ENCODE data around the gene BNC2.

Gene BNC2

GRCh38 chr9:16653491-16654399, 216.7 kb downstream of the BNC2 start (continued):
- TF ChIP-seq ZNF148 (tag by site-specific recombination; IDR thresholded peaks at IDR 0.05; ENCODE audit: borderline replicate concordance): no peak
- TF ChIP-seq PRDM6 (tag by site-specific recombination; IDR thresholded peaks at IDR 0.05): no peak
- peak; percentile 25; the same call in 1 of the 2 replicates for TF ChIP-seq FEZF1 (tag by site-specific recombination; IDR thresholded peaks at IDR 0.05)
- no peak for TF ChIP-seq ZXDB (tag by site-specific recombination; IDR thresholded peaks at IDR 0.05)
- no peak for TF ChIP-seq MZF1 (tag by site-specific recombination; IDR thresholded peaks at IDR 0.05; ENCODE audit: borderline replicate concordance)
- no peak for TF ChIP-seq ZNF423 (tag by site-specific recombination; IDR thresholded peaks at IDR 0.05)
- no peak for TF ChIP-seq ZNF473 (tag by site-specific recombination; IDR thresholded peaks at IDR 0.05)

- Histone ChIP-seq H3K36me3 (ENCODE audit: control insufficient read depth in 2 of 2, insufficient read depth in 1 of 2, low read length in 2 of 2) (no peaks in the 10 kb centered on the region), H3K4me1 (ENCODE audit: control insufficient read depth, insufficient read depth, low read length) (peaks cover 7% of the 10 kb centered on the region), H3K9me3 (ENCODE audit: control insufficient read depth, insufficient read depth, low read depth, low read length) (no peaks in the 10 kb centered on the region), H3K4me3 (ENCODE audit: low read depth, low read length) (no peak overlapping the region), H3K27ac (ENCODE audit: extremely low read depth, low read depth, low read length) (no peak overlapping the region)
- POLR2A ChIA-PET: no interaction called here
- CTCF ChIA-PET: no interaction called here
- no peak for TF ChIP-seq ZNF221 (tag by site-specific recombination; IDR thresholded peaks at IDR 0.05; ENCODE audit: borderline replicate concordance)
- no peak for TF ChIP-seq ZBTB21 (tag by site-specific recombination; IDR thresholded peaks at IDR 0.05)
- TF ChIP-seq ZNF449 (tag by site-specific recombination; IDR thresholded peaks at IDR 0.05): peak; percentile 83
- no peak for TF ChIP-seq ZNF677 (tag by site-specific recombination; IDR thresholded peaks at IDR 0.05)
- no peak for TF ChIP-seq ZNF292 (tag by site-specific recombination; IDR thresholded peaks at IDR 0.05; ENCODE audit: borderline replicate concordance, low read depth)
- TF ChIP-seq RBAK (tag by site-specific recombination; IDR thresholded peaks at IDR 0.05): no peak
- no peak for TF ChIP-seq ZNF223 (tag by site-specific recombination; IDR thresholded peaks at IDR 0.05)
- no peak for TF ChIP-seq ZNF311 (tag by site-specific recombination; IDR thresholded peaks at IDR 0.05; ENCODE audit: borderline replicate concordance)
- peak; percentile 80 for TF ChIP-seq PRDM1 (tag by site-specific recombination; IDR thresholded peaks at IDR 0.05)
- TF ChIP-seq ZNF692 (tag by site-specific recombination; IDR thresholded peaks at IDR 0.05): 0 out of 2 replicates have a peak, but pooled peaks have one; percentile 38
- no peak for TF ChIP-seq KLF17 (tag by site-specific recombination; IDR thresholded peaks at IDR 0.05)
- no peak for TF ChIP-seq ZNF654 (tag by site-specific recombination; IDR thresholded peaks at IDR 0.05; ENCODE audit: low read depth)
- TF ChIP-seq ZNF596 (tag by site-specific recombination; IDR thresholded peaks at IDR 0.05): no peak
- TF ChIP-seq ZNF664 (tag by site-specific recombination; IDR thresholded peaks at IDR 0.05): no peak
- TF ChIP-seq BCL11A (tag by site-specific recombination; IDR thresholded peaks at IDR 0.05; ENCODE audit: low read depth): no peak
- TF ChIP-seq ZFP69B (tag by site-specific recombination; IDR thresholded peaks at IDR 0.05): 0 out of 2 replicates have a peak, but pooled peaks have one; percentile 29
- no peak for TF ChIP-seq ZNF16 (tag by site-specific recombination; IDR thresholded peaks at IDR 0.05; ENCODE audit: low read depth)
- no peak for TF ChIP-seq ZNF248 (tag by site-specific recombination; IDR thresholded peaks at IDR 0.05)
- TF ChIP-seq SP3 (tag by site-specific recombination; IDR thresholded peaks at IDR 0.05): no peak
- TF ChIP-seq ZNF777 (tag by site-specific recombination; IDR thresholded peaks at IDR 0.05; ENCODE audit: borderline replicate concordance): no peak
Observed at GRCh38 chr9:16652582-16652981, 217.9 kb downstream of the BNC2 start.

Measured in HEK293 (cell line).